A673 (cell line): Measurements from ENCODE around the gene ZDHHC17. TPM values are rescaled to one million over a fixed set of nuclear protein-coding genes. Genes with fewer than 3 reads are reported as not detected.
A peak's percentile ranks its signal among the peaks of the same experiment; 100 is the strongest.

Experiments
- BruUV-seq: library from RNA; stranded (reverse); fragments of 400-500 nt; replicated peaks from 2 replicates; lab custom pipeline; 2021; lab: Mats Ljungman, UMichigan
- CTCF ChIA-PET: fragments of 300-600 bp; sonication (Branson Sonifier 250); formaldehyde crosslinking; loops from one replicate; lab custom pipeline; 2022; ENCODE audit warnings: antibody characterized with exemption; lab: Charles Lee
- POLR2A ChIA-PET: fragments of 300-600 bp; sonication (Branson Sonifier 250); formaldehyde crosslinking; loops from one replicate; lab custom pipeline; 2022; ENCODE audit warnings: antibody characterized with exemption; ENCODE audit not compliant: low non-redundant PET; lab: Charles Lee
- DNase-seq: peaks from one replicate; pipeline ENCODE4 v3.0.0-alpha.2; 2015; ENCODE audit warnings: low spot score
- H3K27ac ChIP-seq: fragments of 200-600 bp; sonication (generic); 2 replicates; pipeline ENCODE4 v1.5.1; 2016; ENCODE audit warnings: mixed run types, low read depth, mild to moderate bottlenecking, mixed read lengths, antibody characterized with exemption, low read length; ENCODE audit not compliant: poor library complexity, severe bottlenecking
- H3K27me3 ChIP-seq: fragments of 200-600 bp; sonication (generic); replicated peaks from 2 replicates; pipeline ENCODE4 v1.6.1; 2017; ENCODE audit warnings: mixed run types, low read depth, mild to moderate bottlenecking, mixed read lengths, antibody characterized with exemption, low read length; ENCODE audit not compliant: insufficient read depth, poor library complexity
- H3K36me3 ChIP-seq: fragments of 200-600 bp; sonication (generic); 2 replicates; pipeline ENCODE4 v1.6.1; 2016; ENCODE audit warnings: mixed run types, mild to moderate bottlenecking, mixed read lengths, antibody characterized with exemption, low read length; ENCODE audit not compliant: insufficient read depth, poor library complexity, severe bottlenecking
- H3K4me1 ChIP-seq: fragments of 200-600 bp; sonication (generic); 2 replicates; pipeline ENCODE4 v1.6.1; 2017; ENCODE audit warnings: mixed run types, mild to moderate bottlenecking, mixed read lengths, antibody characterized with exemption, low read length; ENCODE audit not compliant: insufficient read depth, poor library complexity, severe bottlenecking
- H3K4me3 ChIP-seq: fragments of 200-600 bp; sonication (generic); 2 replicates; pipeline ENCODE4 v1.5.1; 2016; ENCODE audit warnings: low read depth, mixed run types, mild to moderate bottlenecking, mixed read lengths, low read length; ENCODE audit not compliant: poor library complexity, severe bottlenecking
- H3K9me3 ChIP-seq: fragments of 200-600 bp; sonication (generic); 2 replicates; pipeline ENCODE4 v1.6.1; 2016; ENCODE audit warnings: mixed run types, low read depth, mild to moderate bottlenecking, mixed read lengths, antibody characterized with exemption, low read length; ENCODE audit not compliant: poor library complexity, severe bottlenecking
- CTCF ChIP-seq: fragments of 300-800, 200-600 bp; sonication (generic); conservative IDR thresholded peaks from 2 replicates; pipeline ENCODE4 v1.5.1; 2017; ENCODE audit warnings: low read depth, mild to moderate bottlenecking, antibody characterized with exemption, low read length, moderate library complexity, mixed read lengths
- EZH2 ChIP-seq: fragments of 200-600 bp; sonication (generic); IDR thresholded peaks from 2 replicates; pipeline ENCODE4 v1.6.1; 2017; ENCODE audit warnings: borderline replicate concordance, low read depth, mild to moderate bottlenecking, mixed read lengths, antibody characterized with exemption, low read length; ENCODE audit not compliant: poor library complexity, severe bottlenecking
- intact Hi-C: fragments of 100-400 bp; cut with micrococcal nuclease; formaldehyde crosslinking; loops from one replicate; pipeline ENCODE4 v1.10.0; 2022; ENCODE audit not compliant: unreplicated experiment
- total RNA-seq: library from RNA; stranded (reverse); gene quantifications from 2 replicates; pipeline ENCODE4 v1.2.3, GENCODE V29; 2021

ZDHHC17 gene
- total RNA-seq, 1 experiment from 2014 or later: 41.1 TPM

DNA sequence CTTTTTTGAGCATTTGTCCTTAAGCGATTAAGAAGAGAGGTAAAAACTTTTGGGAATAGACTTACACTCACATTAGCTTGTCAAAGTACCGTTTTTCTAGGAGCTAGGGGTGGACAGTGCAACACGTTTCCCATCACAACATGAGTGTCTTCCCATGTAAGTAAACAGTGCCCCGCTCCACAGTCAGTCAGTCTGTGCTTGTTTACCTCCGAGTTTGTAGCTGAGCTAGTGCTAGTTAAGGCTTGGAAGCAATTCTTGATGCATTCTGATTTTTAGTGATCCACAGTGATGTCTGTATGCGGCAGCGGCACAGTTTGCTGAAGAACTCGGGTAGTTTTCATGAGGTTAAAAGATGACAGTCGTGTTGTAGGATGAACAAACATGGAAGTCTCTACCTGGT is 941 bp downstream of the ZDHHC17 start:
- peaks cover 8% of the 10 kb centered on the region for H3K4me1 ChIP-seq
- ChIA-PET CTCF (no interaction called here), POLR2A (no interaction called here)
- H3K9me3 ChIP-seq: no peaks in the 10 kb centered on the region
- TF ChIP-seq CTCF (no peak), EZH2 (no peak)
- no peaks in the 10 kb centered on the region for H3K36me3 ChIP-seq
- H3K27me3 ChIP-seq: no peaks in the 10 kb centered on the region
- H3K27ac ChIP-seq: peak overlapping the region; percentile 94
- BruUV-seq: TSS peak; percentile 53
- peak; percentile 10 for DNase-seq
- intact Hi-C loops: loop anchor here (5.0 kb wide), 1 partner anchor 78 kb away; no protein-coding TSS in a partner anchor
- peak overlapping the region; percentile 80 for H3K4me3 ChIP-seq

DNA sequence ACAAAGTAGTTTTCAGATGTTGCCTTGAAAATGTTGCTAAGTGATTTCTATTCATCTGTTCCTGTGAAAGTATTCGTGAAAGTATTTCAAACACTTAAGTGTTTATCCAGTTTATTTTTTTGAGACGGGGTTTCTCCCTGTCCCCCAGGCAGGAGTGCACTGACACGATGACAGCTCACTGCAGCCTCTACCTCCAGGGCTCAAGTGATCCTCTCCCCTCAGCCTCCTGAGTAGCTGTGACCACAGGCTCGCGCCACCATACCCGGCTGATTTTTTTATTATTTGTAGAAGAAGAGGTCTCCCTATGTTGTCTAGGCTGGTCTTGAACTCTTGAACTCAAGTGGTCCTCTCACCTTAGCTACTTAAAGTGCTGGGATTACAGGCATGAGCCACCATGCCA is 1.7 kb downstream of the ZDHHC17 start:
- TF ChIP-seq EZH2 (no peak), CTCF (no peak)
- no peaks in the 10 kb centered on the region for H3K36me3 ChIP-seq
- no peaks in the 10 kb centered on the region for H3K27me3 ChIP-seq
- POLR2A ChIA-PET: no interaction called here
- CTCF ChIA-PET: no interaction called here
- intact Hi-C loops: no loop called here
- H3K27ac ChIP-seq: no peak overlapping the region
- no peak for DNase-seq
- no TSS peak for BruUV-seq
- peaks cover 8% of the 10 kb centered on the region for H3K4me1 ChIP-seq
- no peaks in the 10 kb centered on the region for H3K9me3 ChIP-seq
- H3K4me3 ChIP-seq: peak overlapping the region; percentile 80

- intact Hi-C loops: no loop called here
- no peak for DNase-seq
Measured at GRCh38 chr12:76766161-76766560, 2.2 kb downstream of the ZDHHC17 start.

GRCh38 chr12:76768576-76768975 is 4.7 kb downstream of the ZDHHC17 start:
- BruUV-seq: no TSS peak
- H3K9me3 ChIP-seq: no peaks in the 10 kb centered on the region
- no peaks in the 10 kb centered on the region for H3K27me3 ChIP-seq
- H3K4me1 ChIP-seq: peaks cover 4% of the 10 kb centered on the region
- no peak overlapping the region for H3K27ac ChIP-seq
- intact Hi-C loops: no loop called here
- ChIA-PET CTCF (no interaction called here), POLR2A (no interaction called here)
- no peak for DNase-seq
- H3K36me3 ChIP-seq: no peaks in the 10 kb centered on the region
- TF ChIP-seq CTCF: no peak
- no peak for TF ChIP-seq EZH2
- H3K4me3 ChIP-seq: no peak overlapping the region

More at GRCh38 chr12:76766161-76766560, 2.2 kb downstream of the ZDHHC17 start:
- no peak for TF ChIP-seq EZH2
- Histone ChIP-seq H3K4me3 (no peak overlapping the region), H3K4me1 (peaks cover 8% of the 10 kb centered on the region), H3K36me3 (no peaks in the 10 kb centered on the region), H3K27ac (no peak overlapping the region), H3K27me3 (no peaks in the 10 kb centered on the region), H3K9me3 (no peaks in the 10 kb centered on the region)
- POLR2A ChIA-PET: interaction anchor here (0.6 kb wide), 1 partner anchor 228 kb away, joined by 5 read pairs; no protein-coding TSS in a partner anchor
- CTCF ChIA-PET: interaction anchor here (0.6 kb wide), 1 partner anchor 159 kb away, joined by 3 read pairs; no protein-coding TSS in a partner anchor
- BruUV-seq: no TSS peak
